Calu3 (cell line): ENCODE measurements around the gene PIM2. TPM values are rescaled to one million over a fixed set of nuclear protein-coding genes. Genes with fewer than 3 reads are reported as not detected.

ENCODE experiments used
- BruUV-seq: library from RNA; stranded (reverse); fragments of 400-500 nt; replicated peaks from 2 replicates; lab custom pipeline; 2021; lab: Mats Ljungman, UMichigan
- CTCF ChIA-PET: fragments of 300-600 bp; sonication (Branson Sonifier 250); formaldehyde crosslinking; loops from one replicate; lab custom pipeline; 2022; ENCODE audit warnings: antibody characterized with exemption; lab: Charles Lee
- DNase-seq: peaks from one replicate; pipeline ENCODE4 v3.0.0; 2022
- H3K27ac Mint-ChIP-seq: one replicate; pipeline ENCODE4 v1.8.0; 2022; ENCODE audit warnings: mixed read lengths; ENCODE audit not compliant: unreplicated experiment
- H3K27me3 Mint-ChIP-seq: one replicate; pipeline ENCODE4 v1.8.0; 2022; ENCODE audit warnings: mixed read lengths; ENCODE audit not compliant: unreplicated experiment
- H3K36me3 Mint-ChIP-seq: one replicate; pipeline ENCODE4 v1.8.0; 2022; ENCODE audit warnings: mild to moderate bottlenecking, moderate library complexity, mixed read lengths; ENCODE audit not compliant: insufficient read depth, unreplicated experiment
- H3K4me1 Mint-ChIP-seq: one replicate; pipeline ENCODE4 v1.8.0; 2022; ENCODE audit warnings: mild to moderate bottlenecking, low read depth, mixed read lengths; ENCODE audit not compliant: unreplicated experiment
- H3K4me3 Mint-ChIP-seq: one replicate; pipeline ENCODE4 v1.8.0; 2022; ENCODE audit warnings: mild to moderate bottlenecking, low read depth, moderate library complexity, mixed read lengths; ENCODE audit not compliant: unreplicated experiment
- H3K9me3 Mint-ChIP-seq: one replicate; pipeline ENCODE4 v1.8.0; 2022; ENCODE audit warnings: low read depth, mixed read lengths; ENCODE audit not compliant: unreplicated experiment
- intact Hi-C: fragments of 100-400 bp; cut with micrococcal nuclease; formaldehyde crosslinking; loops from one replicate; pipeline ENCODE4 v1.10.0; 2022; ENCODE audit not compliant: unreplicated experiment
- total RNA-seq: library from RNA; stranded (reverse); gene quantifications from 2 replicates; pipeline ENCODE4 v1.2.3, GENCODE V29; 2022
- TF ChIP-seq, protein P1 (sequence below): fragments of 200-600 bp; IDR thresholded peaks from one replicate; pipeline ENCODE4 v1.8.0; 2022; ENCODE audit warnings: antibody characterized with exemption; ENCODE audit not compliant: unreplicated experiment

The PIM2 gene
- total RNA-seq, 1 experiment from 2014 or later = 13.9 TPM

DNA sequence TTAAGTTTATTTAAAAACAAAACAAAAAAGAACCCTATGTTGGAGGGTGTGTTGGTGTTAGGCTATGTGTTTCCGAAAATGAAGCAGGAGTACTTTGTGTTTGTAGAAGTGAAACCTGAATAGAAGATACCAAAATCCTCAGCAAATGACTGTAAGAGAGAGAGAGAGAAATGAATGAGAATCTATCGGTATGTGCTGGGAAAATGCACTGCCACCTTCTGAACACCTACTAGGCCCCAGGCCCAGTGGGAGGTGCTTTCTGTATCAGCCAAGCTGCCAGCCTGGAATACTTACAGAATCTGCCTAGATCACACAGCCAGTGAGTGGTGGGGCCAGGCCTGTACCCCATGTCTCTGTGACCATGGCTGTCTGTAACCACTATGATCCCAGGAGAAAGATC lies 14.9 kb upstream of the PIM2 start:
- H3K27ac Mint-ChIP-seq = no peak overlapping the region
- peaks cover 29% of the 10 kb centered on the region for H3K36me3 Mint-ChIP-seq
- BruUV-seq = no TSS peak
- no peaks in the 10 kb centered on the region for H3K27me3 Mint-ChIP-seq
- intact Hi-C loops = no loop called here
- no peak overlapping the region for H3K4me3 Mint-ChIP-seq
- H3K9me3 Mint-ChIP-seq = no peaks in the 10 kb centered on the region
- TF ChIP-seq, protein P1, sequence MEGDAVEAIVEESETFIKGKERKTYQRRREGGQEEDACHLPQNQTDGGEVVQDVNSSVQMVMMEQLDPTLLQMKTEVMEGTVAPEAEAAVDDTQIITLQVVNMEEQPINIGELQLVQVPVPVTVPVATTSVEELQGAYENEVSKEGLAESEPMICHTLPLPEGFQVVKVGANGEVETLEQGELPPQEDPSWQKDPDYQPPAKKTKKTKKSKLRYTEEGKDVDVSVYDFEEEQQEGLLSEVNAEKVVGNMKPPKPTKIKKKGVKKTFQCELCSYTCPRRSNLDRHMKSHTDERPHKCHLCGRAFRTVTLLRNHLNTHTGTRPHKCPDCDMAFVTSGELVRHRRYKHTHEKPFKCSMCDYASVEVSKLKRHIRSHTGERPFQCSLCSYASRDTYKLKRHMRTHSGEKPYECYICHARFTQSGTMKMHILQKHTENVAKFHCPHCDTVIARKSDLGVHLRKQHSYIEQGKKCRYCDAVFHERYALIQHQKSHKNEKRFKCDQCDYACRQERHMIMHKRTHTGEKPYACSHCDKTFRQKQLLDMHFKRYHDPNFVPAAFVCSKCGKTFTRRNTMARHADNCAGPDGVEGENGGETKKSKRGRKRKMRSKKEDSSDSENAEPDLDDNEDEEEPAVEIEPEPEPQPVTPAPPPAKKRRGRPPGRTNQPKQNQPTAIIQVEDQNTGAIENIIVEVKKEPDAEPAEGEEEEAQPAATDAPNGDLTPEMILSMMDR = no peak
- no peaks in the 10 kb centered on the region for H3K4me1 Mint-ChIP-seq
- DNase-seq = no peak
- CTCF ChIA-PET = no interaction called here

DNA sequence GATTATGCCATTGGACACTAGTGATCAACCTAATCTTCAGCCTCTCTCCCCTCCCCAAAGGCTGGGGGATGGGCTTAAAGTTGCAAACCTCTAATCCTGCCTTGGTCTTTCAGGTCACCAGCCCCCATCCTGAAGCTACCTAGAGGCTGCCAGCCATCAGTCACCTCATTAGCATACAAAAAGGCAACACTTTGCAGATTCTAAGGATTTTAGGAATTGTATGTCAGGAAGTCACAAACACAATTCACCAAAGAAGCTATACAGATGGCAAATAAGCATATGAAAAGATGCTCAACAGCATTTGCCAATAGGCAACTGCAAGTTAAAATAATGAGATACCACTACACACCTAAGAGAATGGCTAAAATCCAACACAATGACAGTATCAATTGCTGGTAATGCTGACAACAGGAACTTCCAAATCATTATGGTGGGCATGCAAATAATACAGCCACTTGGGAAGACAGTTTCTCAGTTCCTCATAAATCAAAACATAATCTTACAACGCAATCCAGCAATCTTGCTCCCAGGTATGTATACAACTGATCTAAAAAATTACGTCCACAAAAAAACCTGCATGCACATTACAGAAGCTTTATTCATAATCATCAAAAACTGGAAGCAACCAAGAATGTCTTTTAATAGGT lies 9.0 kb upstream of the PIM2 start:
- no peak overlapping the region for H3K27ac Mint-ChIP-seq
- no peaks in the 10 kb centered on the region for H3K27me3 Mint-ChIP-seq
- no peak for DNase-seq
- TF ChIP-seq, protein P1 = no peak
- BruUV-seq = no TSS peak
- H3K36me3 Mint-ChIP-seq = peaks cover 34% of the 10 kb centered on the region
- no peak overlapping the region for H3K4me3 Mint-ChIP-seq
- no peaks in the 10 kb centered on the region for H3K9me3 Mint-ChIP-seq
- CTCF ChIA-PET = no interaction called here
- H3K4me1 Mint-ChIP-seq = no peaks in the 10 kb centered on the region
- intact Hi-C loops = no loop called here

DNA sequence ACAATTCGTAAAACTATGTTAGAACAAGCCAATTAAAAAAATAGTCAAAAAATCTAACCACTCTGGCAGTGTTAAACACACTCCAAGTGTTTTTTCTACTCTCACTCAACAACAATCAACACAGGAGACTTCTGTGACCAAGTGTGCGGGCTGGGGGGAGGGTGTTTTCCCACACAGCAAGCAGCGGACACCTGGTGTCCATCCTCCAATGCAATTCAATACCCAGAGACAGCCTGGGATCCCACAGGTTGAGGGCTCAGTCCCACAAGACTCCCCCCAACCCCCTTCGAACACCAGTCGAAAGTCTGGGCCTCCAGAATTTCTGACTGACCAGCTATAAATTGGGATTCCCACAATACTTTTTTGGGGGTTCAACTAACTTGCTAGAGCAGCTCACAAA lies 8.3 kb upstream of the PIM2 start:
- no peaks in the 10 kb centered on the region for H3K9me3 Mint-ChIP-seq
- CTCF ChIA-PET = no interaction called here
- DNase-seq = no peak
- H3K27ac Mint-ChIP-seq = no peak overlapping the region
- H3K4me3 Mint-ChIP-seq = no peak overlapping the region
- peaks cover 37% of the 10 kb centered on the region for H3K36me3 Mint-ChIP-seq
- no TSS peak for BruUV-seq
- no peaks in the 10 kb centered on the region for H3K4me1 Mint-ChIP-seq
- intact Hi-C loops = no loop called here
- H3K27me3 Mint-ChIP-seq = no peaks in the 10 kb centered on the region
- TF ChIP-seq, protein P1 = no peak

- CTCF ChIA-PET = no interaction called here
- peaks cover 8% of the 10 kb centered on the region for H3K4me1 Mint-ChIP-seq
- TF ChIP-seq, protein P1 = no peak
- peak overlapping the region; percentile 39 for H3K27ac Mint-ChIP-seq
- H3K36me3 Mint-ChIP-seq = peaks cover 29% of the 10 kb centered on the region
- no peaks in the 10 kb centered on the region for H3K27me3 Mint-ChIP-seq
- no peak overlapping the region for H3K4me3 Mint-ChIP-seq
- no peaks in the 10 kb centered on the region for H3K9me3 Mint-ChIP-seq
- no TSS peak for BruUV-seq
- DNase-seq = no peak
- intact Hi-C loops = no loop called here
Observed at GRCh38 chrX:48924270-48924669, 5.4 kb upstream of the PIM2 start.
